Measurements from ENCODE around the gene PPP3CA. TPM values are rescaled to one million over a fixed set of nuclear protein-coding genes. Genes with fewer than 3 reads are reported as not detected.

Gene PPP3CA
- total RNA-seq, 1 donor from 2014 or later, result 16.7 TPM

- H3K27ac ChIP-seq (replicated peaks), result no peak overlapping the region
- H3K4me3 ChIP-seq, result no peak overlapping the region
- H3K36me3 ChIP-seq, result peaks cover 8% of the 10 kb centered on the region
- DNase-seq, result no peak
- intact Hi-C loops (cut with micrococcal nuclease), result no loop called here
- no peak for TF ChIP-seq CTCF (IDR thresholded peaks at IDR 0.05; ENCODE audit: borderline replicate concordance)
- H3K9me3 ChIP-seq (replicated peaks), result no peaks in the 10 kb centered on the region
- H3K4me1 ChIP-seq, result peaks cover 25% of the 10 kb centered on the region
- H3K27me3 ChIP-seq (ENCODE audit: low read depth), result no peaks in the 10 kb centered on the region
These were observed 308.0 kb downstream of the PPP3CA start for GRCh38 chr4:101039367-101039766.

- Histone ChIP-seq H3K36me3 (peaks cover 8% of the 10 kb centered on the region), H3K4me1 (peaks cover 20% of the 10 kb centered on the region), H3K27me3 (ENCODE audit: low read depth) (no peaks in the 10 kb centered on the region), H3K4me3 (no peak overlapping the region), H3K27ac (replicated peaks) (no peak overlapping the region), H3K9me3 (replicated peaks) (no peaks in the 10 kb centered on the region)
- DNase-seq, result no peak
- no peak for TF ChIP-seq CTCF (IDR thresholded peaks at IDR 0.05; ENCODE audit: borderline replicate concordance)
- intact Hi-C loops (cut with micrococcal nuclease), result no loop called here
These were observed 309.4 kb downstream of the PPP3CA start for GRCh38 chr4:101037938-101038413.

- intact Hi-C loops (cut with micrococcal nuclease), result no loop called here
- DNase-seq, result no peak
- no peak for TF ChIP-seq CTCF (IDR thresholded peaks at IDR 0.05; ENCODE audit: borderline replicate concordance)
- Histone ChIP-seq H3K36me3 (peaks cover 8% of the 10 kb centered on the region), H3K27ac (replicated peaks) (no peak overlapping the region), H3K9me3 (replicated peaks) (no peaks in the 10 kb centered on the region), H3K27me3 (ENCODE audit: low read depth) (no peaks in the 10 kb centered on the region), H3K4me1 (peaks cover 13% of the 10 kb centered on the region), H3K4me3 (no peak overlapping the region)
These were observed 310.1 kb downstream of the PPP3CA start for GRCh38 chr4:101037249-101037648.

GRCh38 chr4:101035487-101035886, 311.8 kb downstream of the PPP3CA start:
- Histone ChIP-seq H3K4me1 (peaks cover 13% of the 10 kb centered on the region), H3K9me3 (replicated peaks) (no peaks in the 10 kb centered on the region), H3K4me3 (no peak overlapping the region), H3K36me3 (peaks cover 14% of the 10 kb centered on the region), H3K27ac (replicated peaks) (no peak overlapping the region), H3K27me3 (ENCODE audit: low read depth) (no peaks in the 10 kb centered on the region)
- DNase-seq, result no peak
- intact Hi-C loops (cut with micrococcal nuclease), result no loop called here
- no peak for TF ChIP-seq CTCF (IDR thresholded peaks at IDR 0.05; ENCODE audit: borderline replicate concordance)

- TF ChIP-seq CTCF (IDR thresholded peaks at IDR 0.05; ENCODE audit: borderline replicate concordance), result no peak
- Histone ChIP-seq H3K27me3 (ENCODE audit: low read depth) (no peaks in the 10 kb centered on the region), H3K4me3 (no peak overlapping the region), H3K4me1 (peaks cover 13% of the 10 kb centered on the region), H3K27ac (replicated peaks) (no peak overlapping the region), H3K36me3 (peaks cover 7% of the 10 kb centered on the region), H3K9me3 (replicated peaks) (no peaks in the 10 kb centered on the region)
- intact Hi-C loops (cut with micrococcal nuclease), result no loop called here
- DNase-seq, result no peak
These were observed 313.3 kb downstream of the PPP3CA start for GRCh38 chr4:101033986-101034385.
